ENCODE data around the gene MBD6. TPM values are rescaled to one million over a fixed set of nuclear protein-coding genes. Genes with fewer than 3 reads are reported as not detected.
A peak's percentile ranks its signal among the peaks of the same experiment; 100 is the strongest.

Gene MBD6
- total RNA-seq, 1 donor from 2014 or later = 99.0 TPM

GRCh38 chr12:57528831-57529555, 6.4 kb downstream of the MBD6 start:
- no peaks in the 10 kb centered on the region for H3K9me3 Mint-ChIP-seq (ENCODE audit: unreplicated experiment)
- peak overlapping the region; percentile 47 for H3K4me3 Mint-ChIP-seq (ENCODE audit: unreplicated experiment)
- H3K27me3 Mint-ChIP-seq (ENCODE audit: unreplicated experiment) = peaks cover 18% of the 10 kb centered on the region
- peak overlapping the region; percentile 24 for H3K27ac Mint-ChIP-seq (ENCODE audit: unreplicated experiment)
- TF ChIP-seq CTCF (IDR thresholded peaks at IDR 0.05; ENCODE audit: unreplicated experiment) = no peak
- DNase-seq (ENCODE audit: low spot score) = no peak
- peaks cover 11% of the 10 kb centered on the region for H3K4me1 Mint-ChIP-seq (ENCODE audit: unreplicated experiment)
- H3K36me3 Mint-ChIP-seq (ENCODE audit: low read depth, unreplicated experiment) = peaks cover 43% of the 10 kb centered on the region

- Mint-ChIP-seq H3K27ac (ENCODE audit: unreplicated experiment) (peak overlapping the region; percentile 26), H3K4me3 (ENCODE audit: unreplicated experiment) (no peak overlapping the region), H3K9me3 (ENCODE audit: unreplicated experiment) (no peaks in the 10 kb centered on the region), H3K36me3 (ENCODE audit: low read depth, unreplicated experiment) (peaks cover 42% of the 10 kb centered on the region), H3K27me3 (ENCODE audit: unreplicated experiment) (peaks cover 13% of the 10 kb centered on the region), H3K4me1 (ENCODE audit: unreplicated experiment) (peaks cover 3% of the 10 kb centered on the region)
- DNase-seq (ENCODE audit: low spot score) = no peak
- no peak for TF ChIP-seq CTCF (IDR thresholded peaks at IDR 0.05; ENCODE audit: unreplicated experiment)
Observed at GRCh38 chr12:57529831-57530230, 7.2 kb downstream of the MBD6 start.

GRCh38 chr12:57530396-57531142, 7.9 kb downstream of the MBD6 start:
- DNase-seq (ENCODE audit: low spot score) = no peak
- no peak overlapping the region for H3K27ac Mint-ChIP-seq (ENCODE audit: unreplicated experiment)
- H3K36me3 Mint-ChIP-seq (ENCODE audit: low read depth, unreplicated experiment) = peaks cover 49% of the 10 kb centered on the region
- peaks cover 14% of the 10 kb centered on the region for H3K27me3 Mint-ChIP-seq (ENCODE audit: unreplicated experiment)
- TF ChIP-seq CTCF (IDR thresholded peaks at IDR 0.05; ENCODE audit: unreplicated experiment) = no peak
- H3K4me3 Mint-ChIP-seq (ENCODE audit: unreplicated experiment) = no peak overlapping the region
- peaks cover 6% of the 10 kb centered on the region for H3K4me1 Mint-ChIP-seq (ENCODE audit: unreplicated experiment)
- no peaks in the 10 kb centered on the region for H3K9me3 Mint-ChIP-seq (ENCODE audit: unreplicated experiment)

GRCh38 chr12:57531836-57532235, 9.2 kb downstream of the MBD6 start:
- Mint-ChIP-seq H3K4me1 (ENCODE audit: unreplicated experiment) (peaks cover 7% of the 10 kb centered on the region), H3K4me3 (ENCODE audit: unreplicated experiment) (no peak overlapping the region), H3K36me3 (ENCODE audit: low read depth, unreplicated experiment) (peaks cover 51% of the 10 kb centered on the region), H3K27me3 (ENCODE audit: unreplicated experiment) (peaks cover 15% of the 10 kb centered on the region), H3K27ac (ENCODE audit: unreplicated experiment) (no peak overlapping the region), H3K9me3 (ENCODE audit: unreplicated experiment) (no peaks in the 10 kb centered on the region)
- TF ChIP-seq CTCF (IDR thresholded peaks at IDR 0.05; ENCODE audit: unreplicated experiment) = no peak
- DNase-seq (ENCODE audit: low spot score) = no peak

- H3K27me3 Mint-ChIP-seq (ENCODE audit: unreplicated experiment) = peaks cover 13% of the 10 kb centered on the region
- peaks cover 56% of the 10 kb centered on the region for H3K36me3 Mint-ChIP-seq (ENCODE audit: low read depth, unreplicated experiment)
- H3K4me3 Mint-ChIP-seq (ENCODE audit: unreplicated experiment) = no peak overlapping the region
- TF ChIP-seq CTCF (IDR thresholded peaks at IDR 0.05; ENCODE audit: unreplicated experiment) = no peak
- no peak for DNase-seq (ENCODE audit: low spot score)
- H3K9me3 Mint-ChIP-seq (ENCODE audit: unreplicated experiment) = no peaks in the 10 kb centered on the region
- H3K4me1 Mint-ChIP-seq (ENCODE audit: unreplicated experiment) = peaks cover 13% of the 10 kb centered on the region
- H3K27ac Mint-ChIP-seq (ENCODE audit: unreplicated experiment) = no peak overlapping the region
Observed at GRCh38 chr12:57533108-57533507, 10.5 kb downstream of the MBD6 start.

Data from endothelial cell (in vitro differentiated cells).